Pancreas (tissue), 10 donors: Measurements from ENCODE around the gene ALKBH1. TPM values are rescaled to one million over a fixed set of nuclear protein-coding genes. Genes with fewer than 3 reads are reported as not detected.
A peak's percentile ranks its signal among the peaks of the same experiment; 100 is the strongest.
"Not testable (repeated sequence)": the region's sequence is repeated elsewhere in the genome, so short reads cannot be mapped to it uniquely, and the experiment has no call there.

Experiments used
- ATAC-seq, 4 donors: fragments of 200-7000 bp; cut with Tn5 transposase; one replicate each; pipeline versions ENCODE4 v1.8.0 to v1.9.1; 2020; ENCODE audit warnings: mild to moderate bottlenecking in 4 of 4, moderate library complexity in 4 of 4
- DNase-seq, 6 donors: peaks; one replicate each; pipeline ENCODE4 v3.0.0-alpha.2; 2020
- FAIRE-seq: peaks from 2 replicates; lab custom pipeline; 2012; peaks lifted over from hg19 to GRCh38; lab: Jason Lieb, UNC
- H3K27ac ChIP-seq, 4 donors: fragments of 200-600 bp; sonication (generic); 1 replicate in 3 of 4; 2 replicates in 1 of 4; pipeline versions ENCODE4 v1.5.0 to v1.8.0; 2020
- H3K27me3 ChIP-seq, 4 donors: fragments of 200-600 bp; one replicate each; pipeline ENCODE4 v1.8.0; 2021
- H3K36me3 ChIP-seq, 3 donors: fragments of 200-600 bp; sonication (generic) in 1 of 3; one replicate each; pipeline versions ENCODE4 v1.5.0 to v1.8.0; 2020 to 2021
- H3K4me1 ChIP-seq, 3 donors: fragments of 200-600 bp; one replicate each; pipeline ENCODE4 v1.8.0; 2021
- H3K4me3 ChIP-seq, 4 donors: fragments of 200-600 bp; sonication (generic) in 2 of 4; one replicate each; pipeline versions ENCODE4 v1.5.0 to v1.8.0; 2020 to 2021
- H3K9me3 ChIP-seq, 4 donors: fragments of 200-600 bp; one replicate each; pipeline ENCODE4 v1.8.0; 2021
- CTCF ChIP-seq, 4 donors: fragments of 200-600 bp; sonication (generic) in 3 of 4; IDR thresholded peaks; one replicate each; pipeline versions ENCODE4 v1.5.0 to v1.8.0; 2021; ENCODE audit warnings: antibody characterized with exemption in 4 of 4
- WGBS, 2 donors: extraction: QIAGEN DNeasy Blood & Tissue Kit; methylation state at CpG; one replicate each; pipeline ENCODE4 v1.1.7; 2013; 5-methylcytosine and 5-hydroxymethylcytosine counted together
- intact Hi-C, 3 donors: fragments of 100-400 bp; cut with DNase I; formaldehyde crosslinking; loops; one replicate each; pipeline versions ENCODE4 v1.11.1 to v1.14.2; 2022
- polyA plus RNA-seq, 2 donors: library from polyadenylated mRNA; stranded (reverse); fragments of 200-250 nt; gene quantifications; one replicate each; pipeline ENCODE4 v1.2.3, GENCODE V29; 2013
- total RNA-seq, 6 donors: library from RNA; stranded (reverse); fragmentation: NEBNext Ultra II Directional in 4 of 6; extraction: Animal tissue kit (Norgen Biotek cat#: 25700) in 4 of 6; gene quantifications; one replicate each; pipeline versions ENCODE4 v1.2.1 to v1.2.4, GENCODE V29; 2021 to 2023
- donor health status: healthy with polysubstance abuse.
- donor health status: DM: no; HTN: no; CAD: no; lungs with moderate emphysema.
- donor health status: DM: no; HTN: no; CAD: no.
- donor health status: control.
- donor health status: control.
- donor health status: Bipolar disorder and iron deficiency.
- donor health status: DM: yes; HTN: yes; CAD: no.
- donor health status: DM: no; HTN: no; CAD: no.
- donor health status: DM: no; HTN: no; CAD: no.
- donor health status: DM: yes; HTN: yes; CAD: no.

Gene ALKBH1
- 1 to 10 TPM; 4.5 to 6.5 (median 5.2) TPM for total RNA-seq
- polyA plus RNA-seq, result 1 to 10 TPM; 3.5 to 9.7 TPM

- Histone ChIP-seq H3K27me3 (no peaks in the 10 kb centered on the region), H3K27ac (peak within 1 kb of the TSS in 2 of 4 donors; percentile 20 to 28), H3K9me3 (no peaks in the 10 kb centered on the region), H3K36me3 (peaks cover 3 to 33% (median 12%) of the 10 kb centered on the region in 3 donors), H3K4me3 (peak within 1 kb of the TSS; percentile 76 to 83 (median 77)), H3K4me1 (peaks cover 9 to 22% (median 11%) of the 10 kb centered on the region in 3 donors)
- intact Hi-C loops, result no loop called here
- DNase-seq, result peak; percentile 76 to 89 (median 86)
- no peak for TF ChIP-seq CTCF (IDR thresholded peaks at IDR 0.05)
- 0% methylated on average over 49 of the region's 49 CpGs for WGBS, 2 donors
- ATAC-seq, result peak; percentile 98 to 99 (median 99)
- FAIRE-seq, result no peak
Observed at GRCh38 chr14:77707724-77708408, at the start of gene ALKBH1, which contains the start of gene SLIRP. TSS of gene ALKBH1 (minus strand) at chr14:77708023. CDS start at chr14:77708004, 19 bp downstream. TSS of gene SLIRP (plus strand) at chr14:77708103. CDS start at chr14:77708112, 9 bp downstream.

GRCh38 chr14:77752799-77753516, 45.1 kb upstream of the ALKBH1 start:
- Histone ChIP-seq H3K36me3 (peaks cover 0 to 49% (median 17%) of the 10 kb centered on the region in 3 donors), H3K27ac (no peak overlapping the region), H3K4me3 (no peak overlapping the region), H3K27me3 (no peaks in the 10 kb centered on the region), H3K9me3 (no peaks in the 10 kb centered on the region), H3K4me1 (peaks cover 0 to 9% (median 0%) of the 10 kb centered on the region in 3 donors)
- ATAC-seq (no peak), FAIRE-seq (no peak), DNase-seq (no peak)
- intact Hi-C loops, result no loop called here
- 42 to 50% methylated on average over 3 of the region's 3 CpGs for WGBS, 2 donors
- no peak for TF ChIP-seq CTCF (IDR thresholded peaks at IDR 0.05)

- Histone ChIP-seq H3K27me3 (no peaks in the 10 kb centered on the region), H3K9me3 (no peaks in the 10 kb centered on the region), H3K27ac (no peak overlapping the region), H3K4me3 (no peak overlapping the region), H3K36me3 (peaks cover 0 to 49% (median 17%) of the 10 kb centered on the region in 3 donors), H3K4me1 (peaks cover 0 to 7% (median 0%) of the 10 kb centered on the region in 3 donors)
- intact Hi-C loops, result no loop called here
- ATAC-seq, result no peak
- no peak for DNase-seq
- TF ChIP-seq CTCF (IDR thresholded peaks at IDR 0.05), result no peak
- 94 to 98% methylated on average over 2 of the region's 2 CpGs for WGBS, 2 donors
- no peak for FAIRE-seq
Observed at GRCh38 chr14:77752266-77752665, 44.4 kb upstream of the ALKBH1 start.

GRCh38 chr14:77747425-77747824, 39.6 kb upstream of the ALKBH1 start:
- intact Hi-C loops, result not testable (repeated sequence)
- WGBS, 2 donors, result 91 to 96% methylated on average over 10 to 33 of the region's 33 CpGs
- peaks cover 0 to 38% (median 17%) of the 10 kb centered on the region in 3 donors for H3K36me3 ChIP-seq

GRCh38 chr14:77746064-77746702, 38.4 kb upstream of the ALKBH1 start:
- no peak for DNase-seq
- Histone ChIP-seq H3K27me3 (no peaks in the 10 kb centered on the region), H3K9me3 (no peaks in the 10 kb centered on the region), H3K4me1 (no peaks in the 10 kb centered on the region), H3K4me3 (no peak overlapping the region), H3K36me3 (peaks cover 0 to 32% (median 17%) of the 10 kb centered on the region in 3 donors), H3K27ac (no peak overlapping the region)
- ATAC-seq, result peak in 2 of 4 donors; percentile 16 to 25
- no peak for TF ChIP-seq CTCF (IDR thresholded peaks at IDR 0.05)
- intact Hi-C loops, result no loop called here
- 59% methylated on average over 4 of the region's 4 CpGs for WGBS, 2 donors
- no peak for FAIRE-seq

More at GRCh38 chr14:77747425-77747824, 39.6 kb upstream of the ALKBH1 start:
- not testable (repeated sequence) for H3K9me3 ChIP-seq, H3K27me3 ChIP-seq, H3K4me3 ChIP-seq, H3K27ac ChIP-seq, ATAC-seq, FAIRE-seq, H3K4me1 ChIP-seq
- peak in 1 of 6 donors; percentile 70 for DNase-seq
